Islet precursor cell (in vitro differentiated cells): ENCODE data around the gene SPDYE1.
"Not testable (repeated sequence)": the region's sequence is repeated elsewhere in the genome, so short reads cannot be mapped to it uniquely, and the experiment has no call there.

Source experiments
- DNase-seq: peaks from one replicate; pipeline ENCODE4 v3.0.0-alpha.2; 2018

The SPDYE1 gene

GRCh38 chr7:43997532-43997931 is at the start of gene SPDYE1:
TSS of gene SPDYE1 (plus strand) at chr7:43997897. CDS start at chr7:43999950, 2,053 bp downstream.
- not testable (repeated sequence) for DNase-seq

- peak; percentile 38 for DNase-seq
Observed at GRCh38 chr7:43952028-43952427, 45.7 kb upstream of the SPDYE1 start.

GRCh38 chr7:43953071-43953470 is 44.6 kb upstream of the SPDYE1 start:
- peak; percentile 32 for DNase-seq

GRCh38 chr7:43954524-43955228 is 43.0 kb upstream of the SPDYE1 start:
- DNase-seq = peak; percentile 78

- peak; percentile 45 for DNase-seq
Observed at GRCh38 chr7:43956027-43956426, 41.7 kb upstream of the SPDYE1 start.

- no peak for DNase-seq
Observed at GRCh38 chr7:43960933-43961332, 36.8 kb upstream of the SPDYE1 start.

- not testable (repeated sequence) for DNase-seq
Observed at GRCh38 chr7:43966392-43966791, 31.3 kb upstream of the SPDYE1 start.

- DNase-seq = not testable (repeated sequence)
Observed at GRCh38 chr7:43968172-43969040, 29.3 kb upstream of the SPDYE1 start.

- DNase-seq = not testable (repeated sequence)
Observed at GRCh38 chr7:43969586-43969985, 28.1 kb upstream of the SPDYE1 start.

GRCh38 chr7:43970698-43971097 is 27.0 kb upstream of the SPDYE1 start:
- DNase-seq = not testable (repeated sequence)

- DNase-seq = not testable (repeated sequence)
Observed at GRCh38 chr7:43974033-43974573, 23.6 kb upstream of the SPDYE1 start.

- DNase-seq = not testable (repeated sequence)
Observed at GRCh38 chr7:43974725-43975482, 22.8 kb upstream of the SPDYE1 start.

- no peak for DNase-seq
Observed at GRCh38 chr7:43977525-43977924, 20.2 kb upstream of the SPDYE1 start.

- not testable (repeated sequence) for DNase-seq
Observed at GRCh38 chr7:43978102-43978501, 19.6 kb upstream of the SPDYE1 start.

- not testable (repeated sequence) for DNase-seq
Observed at GRCh38 chr7:43982848-43983247, 14.8 kb upstream of the SPDYE1 start.

GRCh38 chr7:43983736-43984135 is 14.0 kb upstream of the SPDYE1 start:
- DNase-seq = not testable (repeated sequence)

GRCh38 chr7:43985904-43986864 is 11.5 kb upstream of the SPDYE1 start:
- peak; percentile 90 for DNase-seq

- not testable (repeated sequence) for DNase-seq
Observed at GRCh38 chr7:43987476-43987875, 10.2 kb upstream of the SPDYE1 start.

GRCh38 chr7:43990011-43990585 is 7.6 kb upstream of the SPDYE1 start:
- not testable (repeated sequence) for DNase-seq

GRCh38 chr7:43990829-43991228 is 6.9 kb upstream of the SPDYE1 start:
- not testable (repeated sequence) for DNase-seq

GRCh38 chr7:43992896-43993295 is 4.8 kb upstream of the SPDYE1 start:
- not testable (repeated sequence) for DNase-seq
